Mesothelial cell of epicardium (in vitro differentiated cells): ENCODE measurements around the gene AMN. TPM values are rescaled to one million over a fixed set of nuclear protein-coding genes. Genes with fewer than 3 reads are reported as not detected.

Source experiments
- DNase-seq, 2 experiments: peaks; one replicate each; pipeline ENCODE4 v3.0.0; 2021; ENCODE audit warnings: low spot score in 2 of 2; ENCODE audit not compliant: unreplicated experiment in 2 of 2
- H3K27ac Mint-ChIP-seq: 2 replicates; pipeline ENCODE4 v1.8.0; 2021; ENCODE audit warnings: mixed read lengths
- H3K27me3 Mint-ChIP-seq: 2 replicates; pipeline ENCODE4 v1.8.0; 2021; ENCODE audit warnings: low read depth, mixed read lengths
- H3K36me3 Mint-ChIP-seq: 2 replicates; pipeline ENCODE4 v1.8.0; 2021; ENCODE audit warnings: mixed read lengths
- H3K4me1 Mint-ChIP-seq: 2 replicates; pipeline ENCODE4 v1.8.0; 2021; ENCODE audit warnings: mixed read lengths
- H3K4me3 Mint-ChIP-seq: 2 replicates; pipeline ENCODE4 v1.8.0; 2021; ENCODE audit warnings: mild to moderate bottlenecking, moderate library complexity, mixed read lengths
- H3K9me3 Mint-ChIP-seq: 2 replicates; pipeline ENCODE4 v1.8.0; 2021; ENCODE audit warnings: mixed read lengths
- CTCF ChIP-seq: fragments of 200-600 bp; sonication (generic); IDR thresholded peaks from one replicate; pipeline ENCODE4 v1.5.0; 2021; ENCODE audit warnings: antibody characterized with exemption; ENCODE audit not compliant: unreplicated experiment
- total RNA-seq: library from RNA; stranded (reverse); gene quantifications from 3 replicates; pipeline ENCODE4 v1.2.1, GENCODE V29; 2021

Gene AMN
- total RNA-seq, 1 donor from 2014 or later, result 2.5 TPM

GRCh38 chr14:102901633-102902032, 20.8 kb upstream of the AMN start:
- H3K27ac Mint-ChIP-seq, result no peak overlapping the region
- no peaks in the 10 kb centered on the region for H3K27me3 Mint-ChIP-seq

GRCh38 chr14:102902086-102902485, 20.4 kb upstream of the AMN start:
- peaks cover 31% of the 10 kb centered on the region for H3K36me3 Mint-ChIP-seq
- H3K27me3 Mint-ChIP-seq, result no peaks in the 10 kb centered on the region
- no peak for TF ChIP-seq CTCF
- no peak overlapping the region for H3K27ac Mint-ChIP-seq
- no peaks in the 10 kb centered on the region for H3K9me3 Mint-ChIP-seq
- no peak overlapping the region for H3K4me3 Mint-ChIP-seq
- H3K4me1 Mint-ChIP-seq, result no peaks in the 10 kb centered on the region
- no peak for DNase-seq

More at GRCh38 chr14:102901633-102902032, 20.8 kb upstream of the AMN start:
- no peak for DNase-seq
- Mint-ChIP-seq H3K4me3 (no peak overlapping the region), H3K4me1 (no peaks in the 10 kb centered on the region), H3K36me3 (peaks cover 28% of the 10 kb centered on the region), H3K9me3 (no peaks in the 10 kb centered on the region)
- no peak for TF ChIP-seq CTCF

- Mint-ChIP-seq H3K4me1 (no peaks in the 10 kb centered on the region), H3K36me3 (peaks cover 33% of the 10 kb centered on the region), H3K4me3 (no peak overlapping the region), H3K27me3 (no peaks in the 10 kb centered on the region), H3K27ac (no peak overlapping the region), H3K9me3 (no peaks in the 10 kb centered on the region)
- no peak for DNase-seq
- TF ChIP-seq CTCF, result no peak
Observed at GRCh38 chr14:102902523-102903247, 19.8 kb upstream of the AMN start.

GRCh38 chr14:102903248-102903888, 19.1 kb upstream of the AMN start:
- H3K27ac Mint-ChIP-seq, result no peak overlapping the region
- H3K9me3 Mint-ChIP-seq, result no peaks in the 10 kb centered on the region
- no peaks in the 10 kb centered on the region for H3K4me1 Mint-ChIP-seq
- H3K36me3 Mint-ChIP-seq, result peaks cover 34% of the 10 kb centered on the region
- no peak for DNase-seq
- no peak for TF ChIP-seq CTCF
- H3K4me3 Mint-ChIP-seq, result no peak overlapping the region
- no peaks in the 10 kb centered on the region for H3K27me3 Mint-ChIP-seq

GRCh38 chr14:102903889-102904512, 18.5 kb upstream of the AMN start:
- Mint-ChIP-seq H3K27ac (no peak overlapping the region), H3K9me3 (no peaks in the 10 kb centered on the region), H3K4me1 (no peaks in the 10 kb centered on the region), H3K27me3 (no peaks in the 10 kb centered on the region), H3K36me3 (peaks cover 32% of the 10 kb centered on the region), H3K4me3 (no peak overlapping the region)
- DNase-seq, result no peak
- no peak for TF ChIP-seq CTCF
